Stimulated activated CD8-positive, alpha-beta memory T cell treated with anti-CD3 and anti-CD28 coated beads, Interleukin-15, amount 100 ng/mL, for 4 hours (primary cell): ENCODE measurements around the gene CACNB2.

ENCODE experiments used
- DNase-seq, 2 donors: peaks; one replicate each; pipeline ENCODE4 v3.0.0-alpha.2; 2020; ENCODE audit warnings: low read depth in 2 of 2

CACNB2 gene

DNA sequence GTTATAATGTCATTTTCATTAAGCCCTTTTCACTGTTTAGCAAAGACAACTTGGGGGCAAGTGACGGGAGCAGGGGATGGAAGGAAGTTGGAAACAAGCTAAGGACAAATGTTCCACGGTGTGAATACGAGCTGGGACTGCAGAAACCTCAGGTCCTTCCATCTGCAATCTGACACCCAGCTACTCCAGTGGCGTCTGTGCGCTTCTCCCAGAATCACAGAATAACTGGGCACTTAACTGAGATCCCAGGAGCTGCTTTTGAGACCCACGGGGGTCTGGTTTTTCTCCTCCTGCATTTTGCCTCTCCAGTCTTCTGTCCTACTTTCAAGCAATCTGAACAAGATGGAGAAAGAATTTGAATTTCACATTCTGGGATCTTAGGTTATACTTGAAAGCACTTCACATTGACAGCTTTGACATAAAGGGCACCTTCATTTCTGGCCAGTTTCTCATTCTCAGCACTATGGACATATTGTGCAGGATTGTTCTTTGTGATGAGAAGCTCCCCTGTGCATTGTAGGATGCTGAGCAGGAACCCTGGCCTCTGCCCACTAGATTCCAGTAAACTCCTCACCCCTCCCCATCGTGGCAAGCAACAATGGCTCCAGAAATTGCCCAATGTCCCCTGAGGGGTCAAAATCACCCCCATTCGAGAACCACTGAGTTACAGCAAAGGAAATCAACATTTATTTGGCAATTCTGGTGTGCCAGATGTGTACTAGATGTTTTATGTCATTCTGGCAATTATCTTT lies 194.1 kb downstream of the CACNB2 start:
- DNase-seq, result no peak

DNA sequence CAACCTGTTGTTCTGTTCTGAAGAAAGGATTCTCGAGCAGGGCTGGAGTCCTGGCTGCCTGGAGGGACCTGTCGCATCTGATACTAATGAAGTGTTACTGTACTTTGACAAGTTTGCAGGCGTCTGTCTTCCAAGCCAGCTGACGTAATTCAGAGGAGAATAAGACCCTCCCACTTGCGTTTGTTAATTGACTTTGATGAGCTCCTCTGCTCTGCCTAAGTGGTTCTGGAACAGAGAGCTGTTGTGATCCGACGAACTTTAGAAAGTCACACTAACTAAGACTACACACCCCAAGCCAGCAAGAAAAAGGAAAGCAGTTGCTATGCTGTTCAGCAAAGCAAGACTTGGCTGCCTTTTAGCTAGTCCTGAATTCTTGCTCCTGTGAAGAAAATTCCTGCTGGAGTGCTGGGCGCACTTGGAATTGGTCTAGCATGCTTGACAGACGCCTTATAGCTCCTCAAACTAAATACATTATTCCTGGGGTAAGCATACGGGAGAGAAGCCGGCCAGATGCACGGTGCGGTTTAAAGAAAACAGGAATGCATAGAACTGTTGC lies 200.3 kb downstream of the CACNB2 start:
- DNase-seq, result no peak

DNA sequence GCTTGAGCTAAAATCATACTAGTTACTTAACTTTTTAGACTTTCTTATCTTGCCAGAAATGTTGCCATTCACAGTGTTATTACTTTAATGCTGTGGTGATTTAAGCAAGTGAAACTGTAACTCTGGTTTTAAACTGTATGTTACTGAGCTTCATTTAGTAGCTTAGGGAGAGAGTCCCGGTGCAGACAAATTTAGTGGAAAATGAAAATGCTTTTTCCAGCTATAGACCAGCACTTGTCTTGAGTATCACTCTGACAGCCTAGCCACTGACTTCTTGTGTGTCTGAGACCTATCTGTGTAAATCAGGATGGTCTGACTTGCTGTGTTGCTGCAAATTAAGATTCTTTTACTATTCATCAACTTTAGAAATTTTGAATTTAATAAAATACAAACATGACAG lies 200.8 kb downstream of the CACNB2 start:
- DNase-seq, result no peak

DNA sequence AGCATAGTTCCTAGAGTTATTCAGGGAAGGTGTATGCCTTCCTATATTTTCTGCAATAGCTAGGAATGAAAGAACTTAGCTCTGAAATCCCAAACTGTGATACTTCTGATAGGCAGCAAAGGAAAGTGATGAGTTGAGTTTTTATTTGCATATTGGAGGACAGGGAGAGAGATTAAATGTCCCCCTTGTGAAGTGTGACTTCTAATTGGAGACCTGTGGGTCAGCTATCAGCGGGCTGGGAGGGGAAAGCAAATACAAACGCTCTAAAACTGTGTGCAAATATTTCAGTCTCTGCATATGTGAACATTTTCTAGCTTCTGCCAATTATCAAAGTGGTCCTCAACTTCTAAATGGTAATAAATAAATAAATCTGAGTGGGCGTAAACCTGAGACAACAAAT lies 203.3 kb downstream of the CACNB2 start:
- no peak for DNase-seq

DNA sequence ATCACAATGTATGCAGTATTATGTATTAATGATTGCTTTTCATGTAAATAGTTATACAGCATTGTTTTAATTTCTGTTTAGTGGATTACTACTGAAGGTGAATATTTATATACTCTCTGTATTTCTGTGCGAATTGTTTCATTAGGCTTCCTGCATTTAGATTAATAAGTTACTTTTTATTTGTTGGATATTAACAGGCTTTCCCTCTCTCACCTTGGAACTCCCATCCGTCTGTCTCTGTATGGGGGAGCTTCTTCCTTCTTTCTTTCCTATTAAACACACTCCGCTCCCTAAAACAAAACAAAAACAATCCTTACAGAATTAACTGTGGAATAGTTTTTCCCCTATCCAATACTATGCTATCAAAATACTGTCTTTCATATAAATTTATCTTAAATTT lies 205.1 kb downstream of the CACNB2 start:
- DNase-seq, result no peak

DNA sequence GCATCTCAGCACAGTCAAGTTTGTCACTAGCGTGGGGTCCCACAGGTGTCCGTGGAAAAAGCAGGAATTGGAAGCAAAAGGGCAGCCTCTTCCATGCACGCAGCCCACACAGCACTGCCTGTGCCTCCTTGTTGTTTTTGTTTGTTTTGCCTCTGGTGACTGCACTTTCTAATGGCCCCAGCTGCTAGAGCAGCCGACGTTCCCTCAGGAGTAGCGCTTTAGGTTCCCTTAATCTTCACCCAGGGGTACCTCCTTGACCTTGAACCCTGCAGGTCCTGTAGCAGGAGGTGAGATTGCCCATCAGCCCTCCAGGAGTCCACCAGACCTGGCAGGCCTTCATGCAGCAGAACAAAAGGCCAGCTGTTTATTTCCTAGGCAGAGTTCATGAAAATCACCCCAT lies 210.1 kb downstream of the CACNB2 start:
- DNase-seq, result no peak

DNA sequence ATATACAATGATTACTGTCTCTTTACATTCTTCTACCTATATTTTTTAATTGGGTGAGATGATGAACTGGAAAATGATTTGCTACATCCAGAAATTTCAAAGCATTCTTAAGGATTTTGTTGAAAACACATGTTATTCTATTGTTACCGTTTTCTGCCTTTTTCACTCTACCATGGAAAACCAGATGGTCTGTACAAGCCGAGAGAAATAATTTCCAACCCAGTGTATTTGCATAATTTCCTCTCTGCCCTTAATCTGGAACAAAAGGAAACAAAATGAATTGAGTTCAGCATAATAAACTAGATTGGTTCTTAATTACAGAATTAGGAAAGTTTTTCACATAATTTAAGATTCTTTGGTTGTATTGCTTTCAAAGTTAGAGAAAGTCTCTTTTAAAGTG lies 211.2 kb downstream of the CACNB2 start:
- no peak for DNase-seq

DNA sequence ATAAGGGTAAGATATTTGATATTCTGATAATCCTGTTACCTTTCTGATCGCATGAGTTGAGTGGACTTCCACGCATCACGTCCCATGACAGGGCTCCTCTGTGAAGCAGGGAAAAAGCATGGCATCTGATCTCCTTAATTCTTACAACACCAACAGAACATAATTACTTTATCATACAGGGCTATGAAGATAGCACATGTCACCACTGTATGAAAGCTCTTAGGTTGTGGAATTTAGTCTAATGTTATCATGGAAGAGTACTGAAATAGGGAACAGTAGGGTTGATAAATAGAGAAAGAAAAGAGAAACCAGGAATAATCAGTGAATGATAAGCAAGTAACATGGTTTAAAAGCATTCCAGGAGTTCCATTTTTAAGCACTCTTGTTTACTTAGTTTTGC lies 212.0 kb downstream of the CACNB2 start:
- DNase-seq, result no peak

DNA sequence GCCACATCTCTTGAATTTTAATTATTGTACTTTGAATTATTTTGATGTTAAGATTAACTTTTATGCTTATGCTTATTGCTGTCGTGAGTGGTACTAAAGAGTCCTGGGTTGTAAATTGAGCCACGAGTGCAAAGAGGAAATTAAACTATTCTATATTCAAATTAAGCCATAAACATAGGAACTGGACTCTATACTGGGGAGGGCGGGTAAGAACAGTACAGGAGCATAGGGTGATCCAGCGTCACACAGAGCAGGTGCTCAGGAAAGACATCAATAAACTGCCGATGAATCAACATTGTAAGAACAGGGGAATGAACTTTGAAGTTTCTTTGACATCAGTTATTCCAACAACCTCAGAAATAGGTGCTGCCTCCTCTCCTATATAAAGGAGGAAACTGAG lies 219.6 kb downstream of the CACNB2 start:
- DNase-seq, result no peak

DNA sequence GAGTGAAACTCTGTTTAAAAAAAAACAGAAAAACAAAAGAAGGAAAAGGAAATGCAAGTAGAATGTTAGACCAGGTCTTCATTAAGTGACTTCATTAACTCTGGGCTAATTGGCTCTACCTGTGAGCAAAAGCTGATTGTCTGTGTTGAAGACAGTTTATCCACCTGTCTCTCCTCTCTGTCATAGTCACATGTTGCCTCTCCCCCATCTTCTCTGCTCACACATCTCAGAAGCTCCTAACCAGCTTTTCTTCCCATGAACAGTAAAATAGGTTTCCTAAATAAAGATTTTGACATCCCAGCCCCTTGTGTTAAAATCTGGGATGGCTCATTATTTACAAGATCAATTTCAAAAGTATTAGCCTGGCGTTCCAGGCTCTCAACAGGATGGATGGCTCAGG lies 222.7 kb downstream of the CACNB2 start:
- DNase-seq, result no peak

DNA sequence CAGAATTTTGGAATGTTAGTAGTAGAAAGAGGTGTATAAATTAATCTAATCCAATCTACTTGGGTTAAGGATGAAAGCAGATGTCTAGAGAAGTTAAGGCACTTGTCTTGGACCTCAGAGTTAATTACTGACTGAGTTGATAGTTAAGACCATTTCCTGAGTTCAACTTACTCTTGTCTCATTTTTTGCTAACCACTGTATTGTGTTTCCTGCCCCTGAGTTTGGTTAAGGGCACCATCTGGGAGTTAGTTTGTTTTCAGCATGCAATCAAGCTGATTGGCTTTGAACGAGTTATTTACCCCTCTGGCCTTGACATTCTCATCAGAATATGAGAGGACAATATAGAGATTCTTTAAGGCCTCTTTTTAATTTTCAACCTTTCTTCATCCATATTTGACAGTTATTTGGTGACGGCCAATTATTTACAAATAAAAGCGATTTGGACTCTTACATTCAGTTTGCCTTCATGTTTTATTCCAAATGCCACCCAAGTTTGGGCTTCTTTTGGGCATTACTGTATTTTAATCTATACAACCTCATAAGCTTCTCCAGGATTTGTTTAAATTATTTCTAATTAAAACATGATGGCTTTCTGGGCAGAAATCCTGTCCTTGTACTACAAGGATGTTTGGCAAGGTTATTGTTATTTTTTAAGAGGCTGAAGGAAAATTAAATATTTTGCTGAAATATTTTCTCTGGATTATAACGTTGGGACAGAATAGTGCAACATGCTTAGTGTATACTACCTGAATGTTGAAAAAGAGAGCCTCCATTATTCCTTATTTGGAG lies 225.0 kb downstream of the CACNB2 start:
- DNase-seq, result no peak

DNA sequence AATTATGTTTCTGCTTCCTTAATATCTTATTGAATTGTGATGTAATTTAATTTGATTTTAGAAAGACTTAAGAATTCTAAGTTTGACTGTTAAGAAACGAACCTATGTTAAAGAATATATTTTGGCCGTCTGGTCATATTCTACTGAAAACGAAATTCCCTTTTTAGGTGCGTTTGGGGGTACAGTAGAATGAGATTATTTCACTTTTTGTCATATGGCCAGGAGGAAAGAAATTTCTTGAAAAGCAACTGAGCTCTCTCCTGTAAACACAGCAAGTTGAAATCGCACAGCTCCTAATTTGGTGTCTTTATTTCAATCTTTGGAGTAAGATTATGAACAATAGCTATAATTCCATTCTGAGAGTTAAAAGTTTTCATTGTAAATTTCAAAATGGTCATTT lies 227.6 kb downstream of the CACNB2 start:
- no peak for DNase-seq

DNA sequence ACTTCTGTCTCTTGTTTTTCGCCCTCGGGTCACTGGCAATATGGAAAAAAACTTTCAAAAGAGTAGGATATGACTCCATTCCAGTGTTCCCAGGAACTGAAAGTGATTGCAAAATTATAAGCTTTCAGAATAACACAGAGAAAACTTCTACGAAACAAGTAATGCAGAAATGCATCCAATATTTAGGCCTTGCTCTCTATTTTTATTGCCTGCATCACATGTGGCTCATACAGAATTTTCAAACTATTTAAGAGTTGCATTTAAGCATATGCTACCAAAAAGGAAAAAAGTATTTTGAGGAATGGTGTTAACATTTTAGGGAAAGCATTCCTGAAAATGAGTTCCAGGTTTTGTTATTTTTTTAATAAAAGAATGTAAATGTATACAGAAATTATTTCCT lies 228.0 kb downstream of the CACNB2 start:
- no peak for DNase-seq

DNA sequence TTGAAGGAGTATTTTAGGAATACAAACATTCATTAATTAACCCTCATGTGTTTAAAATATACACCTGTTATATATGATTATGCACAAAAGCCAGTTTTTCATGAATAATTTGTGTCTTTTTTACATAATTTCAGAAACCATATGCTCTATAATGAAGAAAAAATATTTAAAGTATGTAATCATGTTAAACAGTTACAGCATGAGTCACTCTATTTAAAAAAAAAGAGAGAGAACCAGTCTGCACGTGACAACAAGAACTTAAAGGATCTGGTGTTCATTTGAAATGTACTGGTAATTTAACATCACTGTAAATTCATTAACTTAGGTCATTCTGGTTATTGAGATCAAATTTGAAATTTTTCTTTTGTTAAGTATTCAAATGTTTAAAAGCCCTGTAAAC lies 228.5 kb downstream of the CACNB2 start:
- DNase-seq, result no peak

DNA sequence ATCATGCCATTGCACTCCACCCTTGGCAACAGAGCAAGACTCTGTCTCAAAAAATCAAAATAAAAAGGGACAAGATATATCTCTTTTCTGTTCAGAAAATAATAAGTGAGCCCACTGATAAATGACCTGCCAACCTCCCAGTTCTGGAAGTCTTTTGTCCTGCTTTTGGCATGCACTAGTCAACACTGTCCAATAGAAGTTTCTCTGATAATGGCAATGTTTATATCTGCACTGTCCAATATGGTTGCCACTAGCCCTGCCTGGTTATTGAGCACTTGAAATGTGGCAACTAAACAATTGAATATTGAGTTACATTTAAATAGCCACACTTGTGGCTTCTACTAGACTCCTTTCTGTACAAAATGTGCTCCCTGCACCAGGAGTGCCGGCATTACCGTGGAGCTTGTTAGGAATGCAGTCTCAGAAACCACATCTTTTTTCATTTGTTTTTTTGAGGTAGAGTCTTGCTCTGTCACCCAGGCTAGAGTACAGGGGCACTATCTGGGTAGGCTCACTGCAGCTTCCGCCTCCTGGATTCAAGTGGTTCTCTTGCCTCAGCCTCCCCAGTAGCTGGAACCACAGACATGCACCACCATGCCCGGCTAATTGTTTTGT lies 229.7 kb downstream of the CACNB2 start:
- DNase-seq, result no peak

DNA sequence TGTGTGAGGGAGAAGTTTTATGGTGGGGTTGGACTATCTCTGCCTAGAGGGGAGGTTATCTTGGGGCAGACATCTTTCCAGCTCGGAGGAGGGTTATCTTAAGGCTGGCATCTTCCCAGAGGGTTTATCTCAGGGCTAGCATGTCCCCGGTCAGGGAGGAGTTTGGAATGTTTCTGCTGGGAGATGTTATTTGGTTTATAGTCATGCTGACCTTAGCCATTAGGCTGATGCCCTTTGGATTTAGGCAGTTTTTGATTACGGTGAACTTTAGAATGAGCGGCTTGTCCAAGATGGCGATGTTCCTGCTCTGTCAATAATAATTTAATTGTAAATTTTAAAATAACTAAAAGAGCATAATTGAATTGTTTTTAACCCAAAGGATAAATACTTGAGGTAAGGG lies 236.4 kb downstream of the CACNB2 start:
- no peak for DNase-seq

DNA sequence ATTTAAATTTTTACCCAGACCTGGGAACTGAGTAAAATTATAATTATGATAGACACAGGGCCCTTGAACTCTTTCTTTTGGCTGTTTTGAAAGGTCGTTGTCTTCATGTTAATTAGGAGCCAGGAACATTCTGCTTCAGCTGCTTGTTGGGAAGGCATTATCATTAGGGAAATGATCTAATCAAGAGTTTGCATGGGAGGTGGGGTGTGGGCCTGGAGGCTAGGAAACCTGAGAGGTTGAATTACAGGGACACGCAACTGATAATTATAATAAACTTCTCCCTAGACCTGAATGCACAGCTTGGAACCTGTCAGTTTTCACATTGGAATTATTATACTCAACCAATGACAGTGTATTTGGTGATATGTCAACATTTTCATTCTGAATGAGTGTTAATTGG lies 237.7 kb downstream of the CACNB2 start:
- no peak for DNase-seq

DNA sequence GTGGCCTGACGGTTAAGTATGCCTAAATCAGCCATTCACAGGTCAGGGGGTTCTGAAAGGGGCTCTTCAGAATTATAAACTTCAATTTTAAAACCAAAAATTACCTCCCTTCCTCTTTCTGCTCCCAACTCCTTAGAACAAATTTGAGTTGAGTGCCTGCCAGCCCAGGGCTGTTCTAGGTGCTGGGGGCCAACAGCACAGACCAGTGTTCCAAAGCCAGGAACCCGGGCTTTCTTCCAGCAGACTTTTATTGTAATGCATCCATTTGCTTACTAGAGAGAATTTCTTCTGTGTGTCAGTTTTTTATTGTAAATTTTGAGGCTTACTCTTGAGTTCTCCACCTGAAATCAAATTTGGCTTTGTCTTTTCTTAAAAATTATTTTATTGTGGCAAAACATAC lies 238.5 kb downstream of the CACNB2 start:
- DNase-seq, result no peak

DNA sequence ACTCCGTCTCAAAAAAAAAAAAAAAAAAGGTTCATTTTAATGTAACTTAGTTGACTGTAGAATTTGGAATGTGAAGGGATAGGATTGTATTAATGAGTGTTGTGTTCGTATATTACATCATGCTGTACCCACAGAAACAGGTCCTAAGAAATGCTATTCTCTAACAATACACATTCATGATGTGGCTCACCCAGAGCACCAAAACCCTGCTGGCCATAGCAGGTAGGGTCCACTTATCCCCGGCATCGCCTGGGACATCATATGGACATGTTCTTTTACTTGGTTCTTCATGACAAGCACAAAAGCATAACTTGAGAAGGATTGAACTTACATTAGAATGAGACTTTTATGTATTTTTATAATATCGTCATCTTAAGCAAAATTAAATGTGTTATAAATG lies 241.5 kb downstream of the CACNB2 start:
- no peak for DNase-seq

DNA sequence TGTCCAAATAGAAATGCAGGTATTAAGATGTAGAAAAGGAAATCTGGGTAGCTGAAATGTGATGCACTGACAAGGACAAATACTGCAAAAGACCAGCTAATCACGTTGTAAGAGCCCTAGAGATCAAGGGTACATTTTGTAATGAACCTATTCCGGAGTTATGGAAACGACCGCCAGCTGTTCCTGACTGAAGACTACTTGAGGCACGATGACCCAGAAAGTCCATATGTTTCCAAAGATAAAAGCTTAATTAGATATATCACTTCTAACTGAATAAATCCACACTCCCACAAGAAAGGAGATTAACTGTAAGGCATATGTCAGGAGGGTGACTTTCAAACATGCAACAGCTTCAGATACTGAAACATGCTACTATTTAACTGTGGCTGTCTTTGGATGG lies 257.7 kb downstream of the CACNB2 start:
- no peak for DNase-seq

DNA sequence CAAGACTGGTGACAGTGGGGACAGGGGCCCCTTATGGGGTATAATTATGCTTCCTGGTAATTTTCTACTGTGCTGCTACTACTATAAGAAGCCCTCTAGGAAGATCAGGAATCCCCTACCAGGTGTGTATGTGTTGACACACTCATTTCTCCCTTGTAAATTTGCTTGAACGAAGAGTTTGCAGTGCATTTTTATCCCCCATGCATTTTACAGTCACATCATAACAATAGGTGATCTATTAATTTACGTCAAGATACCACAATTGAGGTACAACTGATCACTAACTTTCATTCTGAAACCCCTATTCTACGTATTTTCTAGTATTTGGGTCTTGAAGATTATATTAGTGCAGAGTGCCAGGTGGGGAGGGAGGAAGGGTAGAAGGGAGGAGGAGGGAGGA lies 258.9 kb downstream of the CACNB2 start:
- DNase-seq, result no peak

DNA sequence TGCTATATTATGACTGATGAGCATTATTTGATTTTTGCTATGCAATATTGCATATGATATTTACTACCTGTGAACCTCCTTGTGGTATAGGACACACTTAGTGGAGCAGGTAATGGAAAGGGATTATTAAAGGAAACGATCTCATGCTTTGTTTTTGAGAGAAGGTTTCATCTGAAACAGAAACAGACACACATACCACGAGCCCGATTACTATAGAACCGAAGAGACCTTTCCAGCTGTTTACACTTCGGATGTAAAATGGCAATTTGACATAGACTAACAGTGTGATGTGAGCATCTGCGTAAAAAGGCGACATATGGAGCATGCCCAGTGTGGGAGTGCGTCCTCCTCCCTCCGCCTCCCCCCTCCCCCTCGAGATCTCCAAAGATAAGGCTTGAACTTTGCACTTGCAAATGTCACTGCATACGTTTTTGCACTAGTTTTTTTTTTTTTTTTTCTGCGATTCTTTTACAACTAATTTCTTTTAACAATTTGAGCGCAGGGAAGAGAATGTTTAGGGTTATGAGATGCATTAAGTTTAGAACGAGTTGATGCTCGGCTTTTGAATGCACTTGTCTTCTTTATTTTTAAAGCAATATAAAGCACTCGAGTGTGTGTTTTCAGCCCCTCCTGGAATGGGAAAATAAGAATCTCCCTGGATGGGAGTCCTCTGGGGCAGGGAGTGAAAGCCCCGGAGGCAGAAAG lies 260.1 kb downstream of the CACNB2 start:
- no peak for DNase-seq
